Vagina (tissue), 2 donors: Measurements from ENCODE around the gene TSPEAR. TPM values are rescaled to one million over a fixed set of nuclear protein-coding genes. Genes with fewer than 3 reads are reported as not detected.
"Not testable (repeated sequence)": the region's sequence is repeated elsewhere in the genome, so short reads cannot be mapped to it uniquely, and the experiment has no call there.

ENCODE experiments used
- DNase-seq, 2 donors: peaks; one replicate each; pipeline ENCODE4 v3.0.0-alpha.2; 2017; ENCODE audit errors: extremely low spot score in 2 of 2
- H3K27ac ChIP-seq: fragments of 200-600 bp; sonication (generic); one replicate; pipeline ENCODE4 v1.5.1; 2019
- H3K27me3 ChIP-seq: fragments of 200-600 bp; sonication (generic); one replicate; pipeline ENCODE4 v1.5.1; 2019
- H3K36me3 ChIP-seq, 2 donors: fragments of 200-600 bp; sonication (generic); one replicate each; pipeline ENCODE4 v1.5.1; 2017 to 2019
- H3K4me1 ChIP-seq: fragments of 200-600 bp; sonication (generic); one replicate; pipeline ENCODE4 v1.5.1; 2019
- H3K4me3 ChIP-seq, 2 donors: fragments of 200-600 bp; sonication (generic); 1 replicate in 1 of 2; 2 replicates in 1 of 2; pipeline ENCODE4 v1.5.1; 2016 to 2019
- H3K9me3 ChIP-seq: fragments of 200-600 bp; sonication (generic); one replicate; pipeline ENCODE4 v1.5.1; 2019
- CTCF ChIP-seq, 3 experiments: fragments of 450-650 bp in 2 of 3; fragments of 200-600 bp in 1 of 3; sonication (generic) in 1 of 3; IDR thresholded peaks; one replicate each; pipeline ENCODE4 v1.5.1; 2017 to 2019; ENCODE audit warnings: antibody characterized with exemption in 3 of 3, mild to moderate bottlenecking in 2 of 3, moderate library complexity in 2 of 3
- POLR2A ChIP-seq, 2 donors: fragments of 450-650 bp; IDR thresholded peaks; one replicate each; pipeline ENCODE4 v1.6.1; 2017; ENCODE audit warnings: antibody characterized with exemption in 2 of 2, mild to moderate bottlenecking in 2 of 2, moderate library complexity in 2 of 2
- POLR2AphosphoS5 ChIP-seq, 2 donors: sonication (generic); formaldehyde crosslinking; IDR thresholded peaks; one replicate each; pipeline ENCODE4 v1.9.0; 2017; ENCODE audit warnings: antibody characterized with exemption in 2 of 2, mild to moderate bottlenecking in 2 of 2, low read depth in 1 of 2; ENCODE audit not compliant: insufficient read depth in 1 of 2
- intact Hi-C: fragments of 100-400 bp; cut with DNase I; formaldehyde crosslinking; loops from one replicate; pipeline ENCODE4 v1.15.1; 2023
- total RNA-seq: library from RNA; depleted of rRNA; stranded (reverse); fragments of >200 nt; gene quantifications from one replicate; pipeline ENCODE4 v1.2.3, GENCODE V29; 2016

The TSPEAR gene
- total RNA-seq, 1 donor from 2014 or later = not detected

GRCh38 chr21:44579056-44579832 is 132.1 kb downstream of the TSPEAR start:
- Histone ChIP-seq H3K4me3 (no peak overlapping the region), H3K27ac (no peak overlapping the region), H3K27me3 (no peaks in the 10 kb centered on the region), H3K4me1 (peaks cover 5% of the 10 kb centered on the region), H3K9me3 (peaks cover 10% of the 10 kb centered on the region), H3K36me3 (no peaks in the 10 kb centered on the region)
- TF ChIP-seq POLR2AphosphoS5 (IDR thresholded peaks at IDR 0.05; ENCODE audit: insufficient read depth in 1 of 2, low read depth in 1 of 2) = no peak
- intact Hi-C loops = no loop called here
- peak; percentile 60 to 94 for DNase-seq

- Histone ChIP-seq H3K36me3 (no peaks in the 10 kb centered on the region), H3K27me3 (no peaks in the 10 kb centered on the region), H3K27ac (no peak overlapping the region), H3K4me1 (peaks cover 5% of the 10 kb centered on the region), H3K9me3 (peaks cover 10% of the 10 kb centered on the region), H3K4me3 (no peak overlapping the region)
- no peak for TF ChIP-seq POLR2AphosphoS5 (IDR thresholded peaks at IDR 0.05; ENCODE audit: insufficient read depth in 1 of 2, low read depth in 1 of 2)
- no peak for TF ChIP-seq CTCF (IDR thresholded peaks at IDR 0.05)
- no peak for TF ChIP-seq POLR2A (IDR thresholded peaks at IDR 0.05)
- DNase-seq = peak; percentile 64 to 88
- intact Hi-C loops = no loop called here
These were observed 132.9 kb downstream of the TSPEAR start for GRCh38 chr21:44578371-44579055.

GRCh38 chr21:44576025-44576420 is 135.3 kb downstream of the TSPEAR start:
- H3K27me3 ChIP-seq = no peaks in the 10 kb centered on the region
- H3K9me3 ChIP-seq = peaks cover 2% of the 10 kb centered on the region
- DNase-seq = peak in 1 of 2 donors; percentile 49
- no peak overlapping the region for H3K4me3 ChIP-seq
- H3K4me1 ChIP-seq = peaks cover 5% of the 10 kb centered on the region
- no peak for TF ChIP-seq POLR2A (IDR thresholded peaks at IDR 0.05)
- no peak for TF ChIP-seq CTCF (IDR thresholded peaks at IDR 0.05)
- no peak for TF ChIP-seq POLR2AphosphoS5 (IDR thresholded peaks at IDR 0.05; ENCODE audit: insufficient read depth in 1 of 2, low read depth in 1 of 2)
- no peaks in the 10 kb centered on the region for H3K36me3 ChIP-seq
- intact Hi-C loops = no loop called here
- H3K27ac ChIP-seq = no peak overlapping the region

- peaks cover 5% of the 10 kb centered on the region for H3K4me1 ChIP-seq
- no peak overlapping the region for H3K4me3 ChIP-seq
- H3K9me3 ChIP-seq = no peaks in the 10 kb centered on the region
- TF ChIP-seq POLR2A (IDR thresholded peaks at IDR 0.05) (no peak), POLR2AphosphoS5 (IDR thresholded peaks at IDR 0.05; ENCODE audit: insufficient read depth in 1 of 2, low read depth in 1 of 2) (no peak), CTCF (IDR thresholded peaks at IDR 0.05) (no peak)
- no peaks in the 10 kb centered on the region for H3K36me3 ChIP-seq
- H3K27me3 ChIP-seq = no peaks in the 10 kb centered on the region
- DNase-seq = peak; percentile 49 to 74
- intact Hi-C loops = no loop called here
- no peak overlapping the region for H3K27ac ChIP-seq
These were observed 135.9 kb downstream of the TSPEAR start for GRCh38 chr21:44575307-44576024.

- H3K4me3 ChIP-seq = no peak overlapping the region
- intact Hi-C loops = no loop called here
- H3K27ac ChIP-seq = no peak overlapping the region
- H3K4me1 ChIP-seq = peaks cover 5% of the 10 kb centered on the region
- no peaks in the 10 kb centered on the region for H3K36me3 ChIP-seq
- H3K27me3 ChIP-seq = no peaks in the 10 kb centered on the region
- DNase-seq = peak; percentile 27 to 72
- H3K9me3 ChIP-seq = no peaks in the 10 kb centered on the region
- no peak for TF ChIP-seq POLR2AphosphoS5 (IDR thresholded peaks at IDR 0.05; ENCODE audit: insufficient read depth in 1 of 2, low read depth in 1 of 2)
- no peak for TF ChIP-seq CTCF (IDR thresholded peaks at IDR 0.05)
- TF ChIP-seq POLR2A (IDR thresholded peaks at IDR 0.05) = no peak
These were observed 136.7 kb downstream of the TSPEAR start for GRCh38 chr21:44574457-44575306.

- intact Hi-C loops, H3K27me3 ChIP-seq, H3K4me3 ChIP-seq, H3K4me1 ChIP-seq, H3K27ac ChIP-seq, H3K9me3 ChIP-seq, H3K36me3 ChIP-seq: not testable (repeated sequence)
- peak; percentile 37 for DNase-seq
These were observed 137.5 kb downstream of the TSPEAR start, which contains the start of gene KRTAP10-4 for GRCh38 chr21:44573630-44574456. Gene KRTAP10-4 (plus strand): TSS chr21:44573729. CDS start chr21:44573759, 30 bp downstream.
